HEK293T (cell line): Measurements from ENCODE around the gene C16orf54.

Experiments used
- ARNT ChIP-seq: fragments of 450-650 bp; IDR thresholded peaks from 2 replicates; pipeline ENCODE4 v1.6.1; 2017; ENCODE audit warnings: mild to moderate bottlenecking
- ELF4 ChIP-seq: fragments of 450-650 bp; IDR thresholded peaks from 2 replicates; pipeline ENCODE4 v1.6.1; 2017; ENCODE audit warnings: antibody characterized with exemption
- FOXK2 ChIP-seq: fragments of 450-650 bp; IDR thresholded peaks from 2 replicates; pipeline ENCODE4 v1.6.1; 2016; ENCODE audit warnings: mild to moderate bottlenecking
- L3MBTL2 ChIP-seq: fragments of 450-650 bp; conservative IDR thresholded peaks from 2 replicates; pipeline ENCODE4 v1.6.1; 2016; ENCODE audit warnings: mild to moderate bottlenecking
- LEF1 ChIP-seq: fragments of 450-650 bp; IDR thresholded peaks from 2 replicates; pipeline ENCODE4 v1.6.1; 2017; ENCODE audit warnings: mild to moderate bottlenecking, borderline replicate concordance
- SP1 ChIP-seq: fragments of 450-650 bp; IDR thresholded peaks from 2 replicates; pipeline ENCODE4 v1.6.1; 2017

DNA sequence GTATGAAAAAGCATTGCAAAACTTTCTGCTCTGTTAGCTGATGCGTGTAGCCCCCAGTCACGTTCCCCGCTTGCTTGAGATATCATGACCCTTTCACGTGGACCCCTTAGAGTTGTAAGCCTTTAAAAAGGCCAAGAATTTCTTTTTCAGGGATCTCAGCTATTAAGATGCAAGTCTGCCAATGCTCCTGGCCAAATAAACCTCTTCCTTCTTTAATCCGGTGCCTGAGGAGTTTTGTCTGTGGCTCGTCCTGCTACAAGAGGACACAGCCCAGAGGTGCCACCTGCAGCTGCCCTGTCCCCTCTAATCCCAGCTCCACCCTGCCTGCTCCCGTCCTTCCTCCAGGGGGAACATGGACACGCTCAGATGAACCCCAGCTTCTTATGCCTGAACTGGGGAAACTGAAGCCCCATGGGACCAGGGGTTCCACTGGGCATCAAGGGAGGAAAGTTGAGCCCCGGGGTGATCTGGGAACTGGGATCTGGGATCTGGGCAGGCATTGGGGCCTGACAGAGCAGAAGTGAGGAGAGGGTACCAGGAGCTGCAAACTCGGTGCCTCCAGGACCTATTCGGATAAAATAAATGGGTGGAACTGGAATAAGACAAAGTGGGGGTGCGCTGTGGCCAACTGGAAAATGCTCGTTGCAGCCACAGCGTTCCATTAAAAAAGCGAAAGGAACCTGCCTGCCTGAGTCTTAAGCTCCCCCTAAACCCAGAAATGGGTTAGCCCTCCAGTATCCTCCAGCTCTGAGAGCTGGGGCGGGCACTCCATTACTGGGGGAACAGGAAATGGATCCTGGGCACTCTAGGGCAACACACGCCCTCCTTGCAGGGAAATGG lies 47.1 kb downstream of the C16orf54 start:
- TF ChIP-seq LEF1 (no peak), SP1 (no peak), L3MBTL2 (no peak), ARNT (no peak), FOXK2 (no peak), ELF4 (no peak)
